Panc1 (cell line): ENCODE results near the gene FANCF. TPM values are rescaled to one million over a fixed set of nuclear protein-coding genes. Genes with fewer than 3 reads are reported as not detected.
A peak's percentile ranks its signal among the peaks of the same experiment; 100 is the strongest.

Experiments
- ATAC-seq: fragments of 200-7000 bp; cut with Tn5 transposase; 2 replicates; pipeline ENCODE4 v1.9.1; 2020; ENCODE audit warnings: mild to moderate bottlenecking, moderate library complexity
- BruUV-seq: library from RNA; stranded (reverse); fragments of 400-500 nt; replicated peaks from 2 replicates; lab custom pipeline; 2021; lab: Mats Ljungman, UMichigan
- CTCF ChIA-PET: fragments of 300-600 bp; sonication (Branson Sonifier 250); formaldehyde crosslinking; loops from one replicate; lab custom pipeline; 2022; ENCODE audit warnings: antibody characterized with exemption; lab: Charles Lee
- POLR2A ChIA-PET: fragments of 300-600 bp; sonication (Branson Sonifier 250); formaldehyde crosslinking; loops from one replicate; lab custom pipeline; 2022; ENCODE audit warnings: antibody characterized with exemption; lab: Charles Lee
- DNase-seq: peaks from one replicate; pipeline ENCODE4 v3.0.0-alpha.2; 2010; ENCODE audit warnings: low read depth, low spot score
- H3K27ac ChIP-seq: 2 replicates; pipeline ENCODE4 v1.5.1; 2011; ENCODE audit warnings: mild to moderate bottlenecking, low read length, inconsistent platforms
- H3K27me3 ChIP-seq: fragments of 200-500 bp; sonication (Bioruptor generic); 2 replicates; pipeline ENCODE4 v1.6.0; 2014; ENCODE audit warnings: low read length, inconsistent platforms; ENCODE audit not compliant: control insufficient read depth, insufficient read depth
- H3K36me3 ChIP-seq: fragments of 200-500 bp; sonication (Bioruptor generic); 2 replicates; pipeline ENCODE4 v1.5.1; 2014; ENCODE audit warnings: inconsistent platforms, mild to moderate bottlenecking, low read length, moderate library complexity; ENCODE audit not compliant: control insufficient read depth, insufficient read depth
- H3K4me1 ChIP-seq: 2 replicates; pipeline ENCODE4 v1.5.1; 2011; ENCODE audit warnings: inconsistent platforms, mild to moderate bottlenecking, low read length, moderate library complexity; ENCODE audit not compliant: control insufficient read depth, insufficient read depth
- H3K4me3 ChIP-seq, 2 experiments: 2 replicates each; pipeline ENCODE4 v1.5.1; 2011 to 2012; ENCODE audit warnings: low read depth in 2 of 2, low read length in 2 of 2, mild to moderate bottlenecking in 2 of 2, inconsistent platforms in 1 of 2, moderate library complexity in 1 of 2
- H3K9me3 ChIP-seq: fragments of 200-500 bp; sonication (Bioruptor generic); 2 replicates; pipeline ENCODE4 v1.5.1; 2014; ENCODE audit warnings: low read depth, mild to moderate bottlenecking, inconsistent platforms, low read length, moderate library complexity; ENCODE audit not compliant: control insufficient read depth, insufficient read depth
- POLR2AphosphoS5 ChIP-seq: IDR thresholded peaks from 2 replicates; pipeline ENCODE4 v1.6.1; 2012; ENCODE audit warnings: mild to moderate bottlenecking, low read depth, low read length, moderate library complexity
- SIN3A ChIP-seq: IDR thresholded peaks from 2 replicates; pipeline ENCODE4 v1.6.1; 2012; ENCODE audit warnings: low read depth, mild to moderate bottlenecking, low read length, moderate library complexity, borderline replicate concordance; ENCODE audit not compliant: insufficient read depth
- TCF7L2 ChIP-seq: IDR thresholded peaks from 2 replicates; pipeline ENCODE4 v1.6.1; 2011; ENCODE audit warnings: mild to moderate bottlenecking, low read depth, low read length, inconsistent platforms
- in situ Hi-C: cut with HindIII; loops from 2 replicates; pipeline ENCODE4 v1.10.0; 2016; ENCODE audit warnings: low sequenced_read_pairs, low pct_unique_long_range_greater_than_20kb
- intact Hi-C: fragments of 100-400 bp; cut with micrococcal nuclease; formaldehyde crosslinking; loops from one replicate; pipeline ENCODE4 v1.10.0; 2022; ENCODE audit not compliant: unreplicated experiment
- total RNA-seq: library from RNA; stranded (reverse); gene quantifications from one replicate; pipeline ENCODE4 v1.2.1, GENCODE V29; 2021; ENCODE audit not compliant: unreplicated experiment
- TF ChIP-seq, protein P1 (sequence below): fragments of 450-650 bp; IDR thresholded peaks from 2 replicates; pipeline ENCODE4 v1.5.1; 2017; ENCODE audit warnings: mild to moderate bottlenecking
- TF ChIP-seq, protein P2 (sequence below), 2 experiments: IDR thresholded peaks; 2 replicates each; pipeline ENCODE4 v1.6.1; 2011 to 2012; ENCODE audit warnings: low read depth in 2 of 2, control low read depth in 1 of 2, low read length in 1 of 2, mild to moderate bottlenecking in 1 of 2, moderate library complexity in 1 of 2; ENCODE audit not compliant: insufficient read depth in 1 of 2

The FANCF gene
- total RNA-seq, 1 experiment from 2014 or later, result 11.6 TPM

DNA sequence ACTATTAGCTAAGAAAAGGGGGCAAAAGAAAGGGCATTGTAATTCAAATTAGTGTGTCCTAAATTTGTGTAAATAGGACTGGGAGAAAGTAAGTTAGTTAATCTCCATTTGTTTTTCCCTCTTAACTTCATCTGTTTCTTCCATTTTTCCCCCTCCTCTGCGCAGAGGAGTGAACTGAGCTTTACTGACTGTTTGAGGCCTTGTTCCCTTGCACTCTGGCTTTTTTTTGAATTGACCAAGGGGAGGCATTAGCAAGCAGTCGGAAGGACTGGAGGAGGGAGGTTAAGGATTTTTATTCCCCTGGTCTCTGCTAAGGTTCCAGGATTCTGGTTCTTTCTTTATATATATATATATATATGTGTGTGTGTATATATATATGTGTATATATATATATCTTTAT, 15.2 kb upstream of the FANCF start:
- in situ Hi-C loops, result no loop called here
- Histone ChIP-seq H3K9me3 (no peaks in the 10 kb centered on the region), H3K27me3 (no peaks in the 10 kb centered on the region), H3K4me1 (no peaks in the 10 kb centered on the region), H3K36me3 (no peaks in the 10 kb centered on the region), H3K27ac (no peak overlapping the region), H3K4me3 (no peak overlapping the region)
- DNase-seq, result no peak
- intact Hi-C loops, result no loop called here
- ATAC-seq, result no peak
- no peak for TF ChIP-seq TCF7L2
- CTCF ChIA-PET, result no interaction called here
- no TSS peak for BruUV-seq
- POLR2A ChIA-PET, result no interaction called here

DNA sequence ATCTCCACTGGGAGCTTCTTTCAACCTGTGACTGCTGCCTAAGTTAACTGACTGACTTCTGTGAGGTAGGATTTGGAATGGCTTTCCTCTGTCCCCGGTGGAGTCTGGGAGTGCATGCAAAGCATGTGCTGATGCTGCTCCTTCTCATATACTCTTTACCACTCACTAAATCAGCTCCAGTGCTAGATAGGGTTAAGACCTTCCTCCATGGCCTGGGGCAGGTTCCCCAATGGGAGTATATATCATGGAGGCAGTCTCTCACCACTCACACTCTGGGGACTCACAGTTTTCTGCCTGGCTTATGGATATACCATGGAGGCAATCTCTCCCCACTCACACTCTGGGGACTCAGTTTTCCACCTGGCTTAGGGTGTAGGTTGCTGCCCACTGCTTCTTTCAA, 10.1 kb upstream of the FANCF start:
- ATAC-seq (peak; percentile 26; the same call in 1 of the 2 replicates), DNase-seq (no peak)
- POLR2A ChIA-PET, result no interaction called here
- no peaks in the 10 kb centered on the region for H3K4me1 ChIP-seq
- in situ Hi-C loops (no loop called here), intact Hi-C loops (no loop called here)
- TF ChIP-seq, protein P1, sequence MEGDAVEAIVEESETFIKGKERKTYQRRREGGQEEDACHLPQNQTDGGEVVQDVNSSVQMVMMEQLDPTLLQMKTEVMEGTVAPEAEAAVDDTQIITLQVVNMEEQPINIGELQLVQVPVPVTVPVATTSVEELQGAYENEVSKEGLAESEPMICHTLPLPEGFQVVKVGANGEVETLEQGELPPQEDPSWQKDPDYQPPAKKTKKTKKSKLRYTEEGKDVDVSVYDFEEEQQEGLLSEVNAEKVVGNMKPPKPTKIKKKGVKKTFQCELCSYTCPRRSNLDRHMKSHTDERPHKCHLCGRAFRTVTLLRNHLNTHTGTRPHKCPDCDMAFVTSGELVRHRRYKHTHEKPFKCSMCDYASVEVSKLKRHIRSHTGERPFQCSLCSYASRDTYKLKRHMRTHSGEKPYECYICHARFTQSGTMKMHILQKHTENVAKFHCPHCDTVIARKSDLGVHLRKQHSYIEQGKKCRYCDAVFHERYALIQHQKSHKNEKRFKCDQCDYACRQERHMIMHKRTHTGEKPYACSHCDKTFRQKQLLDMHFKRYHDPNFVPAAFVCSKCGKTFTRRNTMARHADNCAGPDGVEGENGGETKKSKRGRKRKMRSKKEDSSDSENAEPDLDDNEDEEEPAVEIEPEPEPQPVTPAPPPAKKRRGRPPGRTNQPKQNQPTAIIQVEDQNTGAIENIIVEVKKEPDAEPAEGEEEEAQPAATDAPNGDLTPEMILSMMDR, result no peak
- TF ChIP-seq TCF7L2, result no peak
- no peak for TF ChIP-seq SIN3A
- TF ChIP-seq POLR2AphosphoS5, result no peak
- TF ChIP-seq, protein P2, sequence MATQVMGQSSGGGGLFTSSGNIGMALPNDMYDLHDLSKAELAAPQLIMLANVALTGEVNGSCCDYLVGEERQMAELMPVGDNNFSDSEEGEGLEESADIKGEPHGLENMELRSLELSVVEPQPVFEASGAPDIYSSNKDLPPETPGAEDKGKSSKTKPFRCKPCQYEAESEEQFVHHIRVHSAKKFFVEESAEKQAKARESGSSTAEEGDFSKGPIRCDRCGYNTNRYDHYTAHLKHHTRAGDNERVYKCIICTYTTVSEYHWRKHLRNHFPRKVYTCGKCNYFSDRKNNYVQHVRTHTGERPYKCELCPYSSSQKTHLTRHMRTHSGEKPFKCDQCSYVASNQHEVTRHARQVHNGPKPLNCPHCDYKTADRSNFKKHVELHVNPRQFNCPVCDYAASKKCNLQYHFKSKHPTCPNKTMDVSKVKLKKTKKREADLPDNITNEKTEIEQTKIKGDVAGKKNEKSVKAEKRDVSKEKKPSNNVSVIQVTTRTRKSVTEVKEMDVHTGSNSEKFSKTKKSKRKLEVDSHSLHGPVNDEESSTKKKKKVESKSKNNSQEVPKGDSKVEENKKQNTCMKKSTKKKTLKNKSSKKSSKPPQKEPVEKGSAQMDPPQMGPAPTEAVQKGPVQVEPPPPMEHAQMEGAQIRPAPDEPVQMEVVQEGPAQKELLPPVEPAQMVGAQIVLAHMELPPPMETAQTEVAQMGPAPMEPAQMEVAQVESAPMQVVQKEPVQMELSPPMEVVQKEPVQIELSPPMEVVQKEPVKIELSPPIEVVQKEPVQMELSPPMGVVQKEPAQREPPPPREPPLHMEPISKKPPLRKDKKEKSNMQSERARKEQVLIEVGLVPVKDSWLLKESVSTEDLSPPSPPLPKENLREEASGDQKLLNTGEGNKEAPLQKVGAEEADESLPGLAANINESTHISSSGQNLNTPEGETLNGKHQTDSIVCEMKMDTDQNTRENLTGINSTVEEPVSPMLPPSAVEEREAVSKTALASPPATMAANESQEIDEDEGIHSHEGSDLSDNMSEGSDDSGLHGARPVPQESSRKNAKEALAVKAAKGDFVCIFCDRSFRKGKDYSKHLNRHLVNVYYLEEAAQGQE (IDR thresholded peaks at IDR 0.05; ENCODE audit: insufficient read depth in 1 of 2, low read depth in 2 of 2, low read length in 1 of 2), result no peak
- BruUV-seq, result no TSS peak
- no peaks in the 10 kb centered on the region for H3K36me3 ChIP-seq
- H3K4me3 ChIP-seq, result no peak overlapping the region
- H3K9me3 ChIP-seq, result no peaks in the 10 kb centered on the region
- H3K27ac ChIP-seq, result no peak overlapping the region
- no peaks in the 10 kb centered on the region for H3K27me3 ChIP-seq
- CTCF ChIA-PET, result no interaction called here

DNA sequence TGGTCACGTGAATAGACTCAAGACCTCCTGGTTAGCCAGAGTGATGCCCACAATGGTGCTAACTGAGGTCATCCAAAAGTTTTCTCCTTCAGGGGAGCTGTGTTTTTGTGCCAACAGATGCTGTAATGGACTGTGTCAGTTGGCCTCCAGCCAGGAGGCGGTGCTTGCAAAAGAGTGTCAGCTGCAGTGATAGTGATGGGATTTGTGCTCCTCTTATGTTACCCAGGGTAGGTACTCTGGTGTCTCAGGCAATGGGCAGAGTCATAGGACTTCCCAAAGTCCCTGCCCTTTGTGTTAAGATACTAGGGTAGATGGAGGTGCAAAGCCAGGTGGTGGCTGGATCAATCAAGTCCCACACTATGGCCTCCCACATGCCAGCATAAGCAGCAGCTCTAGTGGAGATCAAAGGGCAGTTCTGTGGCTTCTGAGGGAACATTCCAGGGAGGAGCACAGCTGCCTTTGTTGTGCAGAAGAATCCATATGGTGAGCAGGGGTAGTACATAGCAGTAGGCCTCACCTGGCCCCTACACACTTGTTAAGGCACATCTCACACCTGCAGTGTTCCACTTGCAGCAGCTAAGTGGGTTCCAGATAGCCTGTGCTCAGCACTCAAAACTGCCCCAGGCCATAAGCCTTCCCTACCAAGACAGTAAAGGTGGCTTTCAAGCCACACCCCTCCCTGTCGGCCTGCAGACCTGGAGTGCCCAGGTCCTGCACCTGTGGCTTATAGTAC, 9.4 kb upstream of the FANCF start:
- no peak; the same call in 1 of the 2 replicates for ATAC-seq
- ChIA-PET CTCF (no interaction called here), POLR2A (no interaction called here)
- intact Hi-C loops (no loop called here), in situ Hi-C loops (no loop called here)
- no TSS peak for BruUV-seq
- Histone ChIP-seq H3K9me3 (no peaks in the 10 kb centered on the region), H3K27ac (no peak overlapping the region), H3K27me3 (no peaks in the 10 kb centered on the region), H3K4me3 (no peak overlapping the region), H3K36me3 (no peaks in the 10 kb centered on the region), H3K4me1 (no peaks in the 10 kb centered on the region)
- no peak for DNase-seq
- TF ChIP-seq, protein P1, result no peak
- TF ChIP-seq TCF7L2, result no peak
- TF ChIP-seq SIN3A, result no peak
- no peak for TF ChIP-seq POLR2AphosphoS5
- TF ChIP-seq, protein P2 (IDR thresholded peaks at IDR 0.05; ENCODE audit: insufficient read depth in 1 of 2, low read depth in 2 of 2, low read length in 1 of 2), result no peak
